ENCODE data around the gene WDR45B. TPM values are rescaled to one million over a fixed set of nuclear protein-coding genes. Genes with fewer than 3 reads are reported as not detected.
"Not testable (repeated sequence)": the region's sequence is repeated elsewhere in the genome, so short reads cannot be mapped to it uniquely, and the experiment has no call there.

WDR45B gene
- total RNA-seq, 2 donors from 2014 or later: 68.0 to 75.7 TPM

DNA sequence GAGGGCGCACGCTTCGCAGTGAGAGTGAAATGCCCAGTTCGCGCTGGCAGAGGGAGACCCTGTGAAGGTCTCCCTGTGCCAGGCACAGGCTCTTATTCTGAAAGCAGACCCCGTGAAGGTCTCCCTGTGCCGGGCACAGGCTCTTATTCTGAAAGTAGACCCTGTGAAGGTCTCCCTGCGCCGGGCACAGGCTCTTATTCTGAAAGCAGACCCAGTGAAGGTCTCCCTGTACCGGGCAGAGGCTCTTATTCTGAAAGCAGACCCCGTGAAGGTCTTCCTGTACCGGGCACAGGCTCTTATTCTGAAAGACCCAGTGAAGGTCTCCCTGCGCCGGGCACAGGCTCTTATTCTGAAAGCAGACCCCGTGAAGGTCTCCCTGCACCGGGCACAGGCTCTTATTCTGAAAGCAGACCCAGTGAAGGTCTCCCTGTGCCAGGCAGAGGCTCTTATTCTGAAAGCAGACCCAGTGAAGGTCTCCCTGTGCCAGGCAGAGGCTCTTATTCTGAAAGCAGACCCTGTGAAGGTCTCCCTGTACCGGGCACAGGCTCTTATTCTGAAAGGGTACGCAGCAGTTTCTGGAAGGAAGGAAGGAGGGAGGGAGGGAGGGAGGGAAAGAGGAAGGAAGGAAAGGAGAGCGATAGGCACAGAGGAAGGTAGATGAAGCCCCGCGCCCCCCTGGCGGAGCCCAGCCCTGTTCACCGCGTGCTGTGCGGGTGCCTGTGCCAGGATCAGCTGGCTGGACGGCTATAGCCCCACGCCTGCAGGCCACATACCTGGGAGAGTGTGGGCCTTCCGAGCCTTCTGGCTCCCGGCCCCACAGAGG, 55.3 kb downstream of the WDR45B start:
- Mint-ChIP-seq H3K4me3 (peak overlapping the region; percentile 90), H3K36me3 (no peaks in the 10 kb centered on the region), H3K9me3 (no peaks in the 10 kb centered on the region), H3K27ac (peak overlapping the region; percentile 90 to 91), H3K4me1 (ENCODE audit: low read depth in 2 of 2) (peaks cover 24 to 28% of the 10 kb centered on the region in 2 donors), H3K27me3 (no peaks in the 10 kb centered on the region)
- ATAC-seq: peak; percentile 32 to 50
- peak; percentile 73 for DNase-seq (ENCODE audit: low spot score)

DNA sequence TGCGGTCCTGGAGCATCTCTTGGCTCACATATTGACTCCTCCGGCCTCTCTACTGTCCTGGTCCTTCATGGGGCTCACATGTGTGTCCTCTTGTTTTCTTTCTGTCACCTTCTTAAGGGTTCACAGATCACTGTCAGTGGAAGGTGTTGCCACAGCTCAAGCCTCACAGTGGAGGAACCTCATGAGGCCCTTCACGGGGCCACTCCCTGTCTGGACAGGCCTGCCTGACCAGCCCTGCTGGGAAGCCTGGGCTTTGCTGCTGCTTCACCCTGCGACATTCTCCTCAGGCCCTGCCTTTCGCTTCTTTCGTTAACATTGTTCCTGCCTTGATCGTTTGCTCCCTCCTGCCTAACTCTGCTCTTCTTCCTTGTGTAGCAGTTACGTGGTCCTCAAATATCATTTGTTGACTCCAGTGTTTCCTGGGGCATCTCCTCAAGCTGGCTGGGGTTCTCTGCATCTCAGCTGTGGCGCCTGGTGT, 55.9 kb downstream of the WDR45B start:
- Mint-ChIP-seq H3K36me3 (no peaks in the 10 kb centered on the region), H3K27ac (peak overlapping the region; percentile 90 to 91), H3K9me3 (no peaks in the 10 kb centered on the region), H3K27me3 (no peaks in the 10 kb centered on the region), H3K4me1 (ENCODE audit: low read depth in 2 of 2) (peaks cover 25 to 28% of the 10 kb centered on the region in 2 donors), H3K4me3 (peak overlapping the region; percentile 90)
- no peak for DNase-seq (ENCODE audit: low spot score)
- ATAC-seq: peak; percentile 26 to 32

DNA sequence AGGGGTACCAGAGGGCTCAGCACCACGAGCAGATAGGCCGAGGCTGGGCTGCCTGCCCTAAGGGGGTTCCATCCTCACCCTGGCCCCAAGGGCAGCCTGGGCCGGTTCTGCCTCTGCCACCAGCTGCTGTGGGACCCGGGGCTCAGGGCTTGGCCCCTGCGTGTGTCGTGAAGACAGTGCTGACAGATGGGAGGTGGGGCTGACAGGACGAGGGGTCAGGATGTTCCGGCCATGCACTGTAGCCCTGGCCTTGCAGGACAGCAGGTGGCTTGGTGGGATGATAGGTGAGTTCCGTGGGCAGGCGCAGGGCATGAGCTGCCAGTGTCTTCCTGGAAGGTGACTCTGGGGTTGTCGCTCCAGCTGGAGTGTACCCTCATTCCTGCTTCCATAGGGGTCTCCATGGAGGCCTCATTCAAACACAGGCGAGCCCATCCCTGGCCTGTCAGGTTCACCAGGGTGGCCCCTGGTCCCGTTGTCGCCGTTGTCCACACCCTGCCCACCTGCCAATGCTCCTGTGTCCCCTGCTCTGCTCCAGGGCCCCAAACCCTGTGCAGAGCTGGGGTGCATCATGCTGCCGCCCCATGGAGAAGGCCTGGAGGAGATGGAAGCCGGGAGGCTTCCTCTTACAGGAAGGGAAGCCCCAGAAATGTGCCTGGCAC, 57.2 kb downstream of the WDR45B start:
- DNase-seq (ENCODE audit: low spot score) (no peak), ATAC-seq (peak in 1 of 2 donors; percentile 22)
- Mint-ChIP-seq H3K4me1 (ENCODE audit: low read depth in 2 of 2) (peaks cover 31% of the 10 kb centered on the region in 2 donors), H3K27ac (peak overlapping the region; percentile 90 to 91), H3K36me3 (peaks cover 6% of the 10 kb centered on the region), H3K27me3 (no peaks in the 10 kb centered on the region), H3K4me3 (no peak overlapping the region), H3K9me3 (no peaks in the 10 kb centered on the region)

DNA sequence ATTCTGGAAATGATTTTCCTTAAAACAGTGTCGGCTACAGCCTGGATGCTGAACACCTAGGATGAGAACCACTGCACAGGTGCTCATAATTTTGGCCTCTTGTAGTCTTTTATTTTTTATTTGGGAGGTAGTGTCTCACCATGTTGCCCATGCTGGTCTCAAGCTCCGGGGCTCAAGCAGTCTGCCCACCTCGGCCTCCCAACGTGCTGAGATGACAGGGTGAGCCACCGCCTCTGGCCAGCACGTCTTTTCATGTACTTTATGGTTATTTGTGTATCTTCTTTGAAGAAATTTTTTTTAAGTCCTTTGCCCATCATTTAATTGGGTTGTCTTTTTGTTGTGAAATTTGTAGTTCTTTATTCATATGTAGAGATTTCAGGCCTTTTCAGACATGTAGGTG, 58.0 kb downstream of the WDR45B start:
- Mint-ChIP-seq H3K9me3 (no peaks in the 10 kb centered on the region), H3K27ac (peak overlapping the region; percentile 90 to 91), H3K4me3 (no peak overlapping the region), H3K27me3 (no peaks in the 10 kb centered on the region), H3K36me3 (peaks cover 6% of the 10 kb centered on the region), H3K4me1 (ENCODE audit: low read depth in 2 of 2) (peaks cover 31 to 33% of the 10 kb centered on the region in 2 donors)
- DNase-seq (ENCODE audit: low spot score) (no peak), ATAC-seq (no peak)

DNA sequence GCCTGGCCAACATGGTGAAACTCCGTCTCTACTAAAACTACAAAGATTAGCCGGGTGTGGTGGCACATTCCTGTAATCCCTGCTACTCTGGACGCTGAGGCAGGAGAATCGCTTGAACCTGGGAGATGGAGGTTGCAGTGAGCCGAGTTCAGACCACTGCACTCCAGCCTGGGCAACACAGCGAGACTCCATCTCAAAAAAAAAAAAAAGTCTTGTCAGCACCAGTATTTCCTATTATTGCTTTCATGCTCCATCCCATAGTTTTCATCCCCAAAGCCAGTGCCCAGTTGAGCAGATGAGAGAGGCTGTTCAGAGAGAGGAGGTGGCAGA, 58.4 kb downstream of the WDR45B start:
- H3K4me3 Mint-ChIP-seq: no peak overlapping the region
- no peaks in the 10 kb centered on the region for H3K9me3 Mint-ChIP-seq
- H3K27me3 Mint-ChIP-seq: no peaks in the 10 kb centered on the region
- peak overlapping the region in 1 of 2 donors; percentile 90 for H3K27ac Mint-ChIP-seq
- H3K4me1 Mint-ChIP-seq (ENCODE audit: low read depth in 2 of 2): peaks cover 29 to 31% of the 10 kb centered on the region in 2 donors
- DNase-seq (ENCODE audit: low spot score) (no peak), ATAC-seq (no peak)
- peaks cover 6% of the 10 kb centered on the region for H3K36me3 Mint-ChIP-seq

DNA sequence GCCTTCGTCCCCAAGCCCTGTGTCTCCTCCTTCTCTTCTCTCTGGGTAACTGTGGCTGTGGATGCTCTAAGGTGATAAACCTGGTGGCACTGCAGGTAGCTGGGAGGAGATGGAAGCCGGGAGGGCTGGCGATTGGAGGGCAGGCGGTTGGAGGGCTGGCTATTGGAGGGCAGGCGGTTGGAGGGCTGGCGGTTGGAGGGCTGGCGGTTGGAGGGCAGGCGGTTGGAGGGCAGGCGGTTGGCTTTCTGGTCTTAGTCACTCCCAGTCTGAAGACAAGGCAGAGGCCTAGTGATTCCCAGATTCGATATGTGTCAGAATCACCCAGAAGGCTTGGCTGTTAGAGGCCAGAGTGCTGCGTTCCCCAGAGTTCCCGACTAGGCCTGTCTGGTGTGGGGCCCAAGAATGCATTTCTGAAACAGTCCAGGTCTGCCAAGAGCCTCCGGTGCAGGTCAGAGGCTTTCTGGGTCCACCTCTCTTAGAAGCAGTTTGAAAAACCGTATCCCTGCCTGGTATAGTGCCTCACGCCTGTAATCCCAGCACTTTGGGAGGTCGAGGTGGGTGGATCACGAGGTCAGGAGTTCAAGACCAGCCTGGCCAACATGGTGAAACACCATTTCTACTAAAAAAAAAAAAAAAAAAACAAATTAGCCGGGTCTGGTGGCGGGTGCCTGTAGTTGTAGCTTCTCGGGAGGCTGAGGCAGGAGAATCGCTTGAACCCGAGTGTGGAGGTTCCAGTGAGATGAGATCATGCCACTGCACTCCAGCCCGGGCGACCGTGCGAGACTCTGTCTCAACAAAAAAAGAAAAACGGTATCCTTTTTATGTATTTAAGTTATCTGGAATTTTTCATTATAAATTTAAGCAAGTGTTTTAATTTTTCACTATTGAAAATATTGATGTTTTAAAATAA, 59.7 kb downstream of the WDR45B start:
- Mint-ChIP-seq H3K27ac (no peak overlapping the region), H3K9me3 (no peaks in the 10 kb centered on the region)

DNA sequence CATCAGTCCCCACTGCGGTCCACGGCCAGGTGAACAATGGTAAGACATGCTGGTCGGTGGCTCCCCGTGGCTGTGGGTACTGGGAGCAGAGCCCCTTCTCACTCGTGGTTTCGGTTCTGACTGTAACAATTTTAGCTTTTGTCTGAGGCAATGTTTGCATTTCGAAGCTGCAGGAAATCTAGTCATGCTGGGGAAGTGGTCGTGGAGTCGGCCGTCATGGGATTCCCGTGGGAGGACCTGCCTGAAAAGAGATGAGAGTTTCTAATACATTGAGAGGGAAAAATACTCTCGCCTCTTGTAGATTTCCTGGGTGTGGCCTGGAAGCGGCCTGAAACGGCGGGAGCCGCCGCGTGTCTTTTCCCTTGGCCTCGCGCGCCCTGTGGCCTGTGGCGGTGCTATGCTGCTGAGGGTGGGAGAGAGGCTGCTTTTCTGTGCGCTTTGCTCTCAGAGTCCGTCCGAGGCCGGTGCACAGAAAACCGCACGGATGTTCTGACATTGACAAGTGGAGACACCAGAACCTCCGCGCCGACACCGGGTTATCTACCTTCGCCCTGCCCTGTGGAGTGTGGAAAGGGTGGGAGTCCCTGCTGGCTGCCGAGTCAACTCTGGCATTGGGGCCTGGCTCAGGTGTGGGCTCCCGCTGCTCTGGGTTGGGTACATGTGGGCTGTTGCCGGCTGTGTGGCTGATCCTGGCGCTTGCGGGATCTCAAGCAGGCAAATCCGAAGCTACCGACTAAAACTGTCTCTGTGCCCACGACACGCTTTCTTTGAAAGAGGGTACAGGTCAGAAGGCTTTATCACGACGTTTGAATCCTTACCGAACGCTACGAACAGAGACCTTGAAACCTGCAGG, 60.8 kb downstream of the WDR45B start:
- no peak for DNase-seq (ENCODE audit: low spot score)
- Mint-ChIP-seq H3K4me1 (ENCODE audit: low read depth in 2 of 2) (peaks cover 17 to 18% of the 10 kb centered on the region in 2 donors), H3K27ac (peak overlapping the region; percentile 38 to 53), H3K4me3 (no peak overlapping the region), H3K9me3 (no peaks in the 10 kb centered on the region), H3K36me3 (peaks cover 6% of the 10 kb centered on the region), H3K27me3 (no peaks in the 10 kb centered on the region)
- ATAC-seq: no peak

More for the DNA sequence above, 59.7 kb downstream of the WDR45B start:
- H3K27me3 Mint-ChIP-seq: no peaks in the 10 kb centered on the region
- DNase-seq (ENCODE audit: low spot score) (no peak), ATAC-seq (no peak)
- H3K36me3 Mint-ChIP-seq: peaks cover 6% of the 10 kb centered on the region
- no peak overlapping the region for H3K4me3 Mint-ChIP-seq
- peaks cover 23 to 24% of the 10 kb centered on the region in 2 donors for H3K4me1 Mint-ChIP-seq (ENCODE audit: low read depth in 2 of 2)

DNA sequence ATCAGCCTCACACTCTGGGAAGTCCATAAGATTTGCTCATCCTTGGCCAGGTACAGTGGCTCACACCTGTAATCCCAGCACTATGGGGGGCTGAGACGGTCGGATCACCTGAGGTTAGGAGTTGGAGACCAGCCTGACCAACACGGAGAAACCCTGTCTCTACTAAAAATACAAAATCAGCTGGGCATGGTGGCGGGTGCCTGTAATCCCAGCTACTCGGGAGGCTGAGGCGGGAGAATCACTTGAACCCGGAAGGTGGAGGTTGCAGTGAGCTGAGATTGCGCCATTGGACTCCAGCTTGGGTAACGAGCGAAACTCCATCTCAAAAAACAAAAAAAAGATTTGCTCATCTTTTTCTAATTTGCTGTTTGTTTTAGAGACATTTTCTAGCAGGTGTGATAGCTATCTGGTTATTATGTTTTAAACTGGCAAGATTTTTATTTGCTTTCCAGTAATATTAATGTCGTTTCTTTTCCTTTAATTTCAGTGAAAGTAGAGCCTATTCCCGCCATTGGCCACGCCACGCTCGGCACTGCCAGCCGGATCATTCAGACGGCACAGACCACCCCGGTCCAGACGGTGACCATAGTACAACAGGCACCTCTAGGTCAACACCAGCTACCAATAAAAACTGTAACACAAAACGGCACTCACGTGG, 61.5 kb downstream of the WDR45B start:
- H3K36me3 Mint-ChIP-seq: peaks cover 6% of the 10 kb centered on the region
- DNase-seq (ENCODE audit: low spot score): no peak
- no peaks in the 10 kb centered on the region for H3K27me3 Mint-ChIP-seq
- ATAC-seq: no peak
- peaks cover 10% of the 10 kb centered on the region in 2 donors for H3K4me1 Mint-ChIP-seq (ENCODE audit: low read depth in 2 of 2)
- peak overlapping the region; percentile 38 to 53 for H3K27ac Mint-ChIP-seq
- no peaks in the 10 kb centered on the region for H3K9me3 Mint-ChIP-seq
- H3K4me3 Mint-ChIP-seq: no peak overlapping the region

DNA sequence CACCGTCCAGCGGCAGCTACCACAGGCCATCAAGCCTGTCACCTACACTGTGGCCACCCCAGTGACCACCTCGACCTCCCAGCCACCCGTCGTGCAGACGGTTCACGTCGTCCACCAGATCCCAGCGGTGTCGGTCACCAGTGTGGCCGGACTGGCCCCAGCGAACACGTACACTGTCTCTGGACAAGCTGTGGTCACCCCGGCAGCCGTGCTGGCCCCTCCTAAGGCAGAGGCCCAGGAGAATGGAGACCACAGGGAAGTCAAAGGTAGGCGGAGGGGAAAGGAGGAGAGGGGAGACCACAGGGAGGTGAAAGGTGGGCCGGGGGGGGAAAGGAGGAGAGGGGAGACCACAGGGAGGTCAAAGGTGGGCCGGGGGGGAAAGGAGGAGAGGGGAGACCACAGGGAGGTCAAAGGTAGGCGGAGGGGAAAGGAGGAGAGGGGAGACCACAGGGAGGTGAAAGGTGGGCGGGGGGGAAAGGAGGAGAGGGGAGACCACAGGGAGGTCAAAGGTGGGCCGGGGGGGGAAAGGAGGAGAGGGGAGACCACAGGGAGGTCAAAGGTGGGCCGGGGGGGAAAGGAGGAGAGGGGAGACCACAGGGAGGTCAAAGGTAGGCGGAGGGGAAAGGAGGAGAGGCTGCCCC, 62.2 kb downstream of the WDR45B start:
- not testable (repeated sequence) for H3K36me3 Mint-ChIP-seq; H3K4me3 Mint-ChIP-seq; H3K27me3 Mint-ChIP-seq; H3K9me3 Mint-ChIP-seq; ATAC-seq; H3K4me1 Mint-ChIP-seq (ENCODE audit: low read depth in 2 of 2); DNase-seq (ENCODE audit: low spot score)
- peak overlapping the region; percentile 26 to 58 for H3K27ac Mint-ChIP-seq

DNA sequence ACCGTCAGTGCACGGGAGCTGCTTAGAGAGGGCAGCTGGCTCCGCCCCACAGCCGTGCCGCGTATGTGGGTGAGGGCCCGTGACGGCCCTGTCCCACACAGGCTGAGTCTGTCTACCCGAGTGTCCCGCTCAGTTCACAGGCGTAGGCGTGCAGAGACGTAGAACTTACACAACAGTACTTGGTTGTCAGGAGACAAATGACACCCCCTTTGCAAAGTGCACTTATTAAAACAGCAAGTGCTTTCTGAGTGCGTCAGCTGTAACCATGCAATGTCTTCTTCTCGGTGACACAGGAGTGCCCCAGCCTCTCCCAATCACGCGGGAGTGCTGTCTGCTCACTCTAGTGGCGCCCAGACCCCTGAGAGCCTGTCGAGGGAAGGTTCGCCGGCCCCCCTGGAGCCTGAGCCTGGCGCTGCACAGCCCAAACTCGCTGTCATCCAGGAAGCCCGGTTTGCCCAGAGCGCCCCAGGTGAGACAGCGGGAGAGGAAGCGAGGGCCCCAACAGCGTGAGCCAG, 64.5 kb downstream of the WDR45B start:
- no peak for DNase-seq (ENCODE audit: low spot score)
- peak in 1 of 2 donors; percentile 79 for ATAC-seq
- no peaks in the 10 kb centered on the region for H3K9me3 Mint-ChIP-seq
- no peak overlapping the region for H3K4me3 Mint-ChIP-seq
- peaks cover 6 to 8% of the 10 kb centered on the region in 2 donors for H3K4me1 Mint-ChIP-seq (ENCODE audit: low read depth in 2 of 2)
- H3K27ac Mint-ChIP-seq: no peak overlapping the region
- H3K27me3 Mint-ChIP-seq: no peaks in the 10 kb centered on the region
- peaks cover 6% of the 10 kb centered on the region for H3K36me3 Mint-ChIP-seq

DNA sequence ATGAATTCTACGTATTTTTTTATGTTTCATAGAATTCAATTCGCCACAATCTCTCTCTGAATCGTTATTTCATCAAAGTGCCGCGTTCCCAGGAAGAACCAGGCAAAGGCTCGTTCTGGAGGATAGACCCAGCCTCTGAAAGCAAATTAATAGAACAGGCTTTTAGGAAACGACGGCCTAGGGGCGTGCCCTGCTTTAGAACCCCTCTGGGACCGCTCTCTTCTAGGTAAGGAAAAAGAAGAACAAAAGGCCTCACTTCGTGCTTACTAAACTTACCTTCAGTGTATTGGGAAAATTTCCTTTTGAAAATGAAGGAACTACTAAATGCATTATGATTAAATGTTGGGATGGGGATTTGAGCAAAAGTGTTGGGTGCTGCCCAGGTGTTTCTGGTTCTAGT, 65.5 kb downstream of the WDR45B start:
- Mint-ChIP-seq H3K4me3 (no peak overlapping the region), H3K27ac (no peak overlapping the region), H3K36me3 (peaks cover 6% of the 10 kb centered on the region), H3K27me3 (no peaks in the 10 kb centered on the region), H3K4me1 (ENCODE audit: low read depth in 2 of 2) (peaks cover 6 to 8% of the 10 kb centered on the region in 2 donors), H3K9me3 (no peaks in the 10 kb centered on the region)
- no peak for ATAC-seq
- DNase-seq (ENCODE audit: low spot score): no peak

DNA sequence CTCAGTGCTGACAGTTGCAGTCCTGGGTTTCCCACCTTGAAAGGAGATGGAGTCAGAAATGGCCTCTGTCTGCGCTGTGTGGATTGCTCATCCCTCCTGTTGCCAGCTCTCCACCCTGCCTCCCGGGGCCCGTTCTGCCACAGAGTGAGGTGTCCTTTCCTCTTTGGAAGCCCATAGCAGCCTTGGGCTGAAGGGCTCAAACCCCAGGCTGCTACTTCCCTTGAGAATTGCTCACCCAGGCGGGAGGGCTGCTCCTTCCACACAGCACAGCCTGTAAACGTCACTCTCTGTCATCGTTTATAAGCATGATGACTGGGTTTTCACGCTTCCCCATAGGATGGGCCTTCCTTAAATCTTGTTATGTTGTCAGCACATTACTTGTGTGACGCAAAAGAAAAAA, 66.0 kb downstream of the WDR45B start:
- H3K27me3 Mint-ChIP-seq: no peaks in the 10 kb centered on the region
- H3K27ac Mint-ChIP-seq: no peak overlapping the region

More for the DNA sequence above, 66.0 kb downstream of the WDR45B start:
- Mint-ChIP-seq H3K4me3 (no peak overlapping the region), H3K9me3 (no peaks in the 10 kb centered on the region), H3K4me1 (ENCODE audit: low read depth in 2 of 2) (peaks cover 5 to 6% of the 10 kb centered on the region in 2 donors), H3K36me3 (peaks cover 5% of the 10 kb centered on the region)
- DNase-seq (ENCODE audit: low spot score) (no peak), ATAC-seq (no peak)
